HCT116 (cell line): Measurements from ENCODE around the gene FEV. TPM values are rescaled to one million over a fixed set of nuclear protein-coding genes. Genes with fewer than 3 reads are reported as not detected.

Experiments used
- ATAC-seq: fragments of 200-7000 bp; cut with Tn5 transposase; 2 replicates; pipeline ENCODE4 v1.9.1; 2020; ENCODE audit warnings: mild to moderate bottlenecking, moderate library complexity
- BruUV-seq: library from RNA; stranded (reverse); fragments of 400-500 nt; replicated peaks from 2 replicates; lab custom pipeline; 2021; lab: Mats Ljungman, UMichigan
- CTCF ChIA-PET: fragments of 300-600 bp; sonication (Branson Sonifier 250); formaldehyde crosslinking; loops from one replicate; lab custom pipeline; 2021; ENCODE audit warnings: antibody characterized with exemption; lab: Charles Lee
- POLR2A ChIA-PET: fragments of 300-600, 350-600 bp; sonication (Branson Sonifier 250); formaldehyde crosslinking; loops from one replicate; lab custom pipeline; 2021; ENCODE audit warnings: antibody characterized with exemption; lab: Charles Lee
- RAD21 ChIA-PET, 2 experiments: fragments of 300-600 bp; sonication (Branson Sonifier 250); formaldehyde crosslinking; loops; one replicate each; lab custom pipeline; 2023; ENCODE audit warnings: low total read pairs in 2 of 2; ENCODE audit not compliant: uncharacterized antibody in 2 of 2, unreplicated experiment in 2 of 2, low non-redundant PET in 1 of 2; lab: Charles Lee
- DNase-seq: peaks from one replicate; pipeline ENCODE4 v3.0.0-alpha.2; 2010; ENCODE audit warnings: low read depth, low spot score
- H2AFZ ChIP-seq: fragments of 200-600 bp; shearing (Covaris generic), sonication (generic); 2 replicates; pipeline ENCODE4 v1.6.1; 2017; ENCODE audit warnings: low read depth, mixed run types, mixed read lengths, antibody characterized with exemption, low read length; ENCODE audit not compliant: poor library complexity, severe bottlenecking
- H3K27ac ChIP-seq: 2 replicates; pipeline ENCODE4 v1.5.1; 2012; ENCODE audit warnings: low read depth, low read length
- H3K27me3 ChIP-seq: fragments of 200-600 bp; sonication (generic); 2 replicates; pipeline ENCODE4 v1.6.1; 2016; ENCODE audit warnings: mixed run types, low read length, mixed read lengths; ENCODE audit not compliant: insufficient read depth
- H3K36me3 ChIP-seq, 2 experiments: fragments of 200-500 bp in 1 of 2; fragments of 200-600 bp in 1 of 2; sonication (Bioruptor generic) in 1 of 2; sonication (generic) in 1 of 2; 2 replicates each; pipeline versions ENCODE4 v1.5.1 to v1.6.1; 2014 to 2016; ENCODE audit warnings: low read length in 2 of 2, inconsistent platforms in 1 of 2, mixed read lengths in 1 of 2, mixed run types in 1 of 2; ENCODE audit not compliant: insufficient read depth in 2 of 2, control insufficient read depth in 1 of 2
- H3K4me1 ChIP-seq, 2 experiments: fragments of 200-600 bp in 1 of 2; sonication (generic) in 1 of 2; 2 replicates each; pipeline versions ENCODE4 v1.5.1 to v1.6.1; 2012 to 2017; ENCODE audit warnings: low read length in 2 of 2, inconsistent platforms in 1 of 2, mild to moderate bottlenecking in 1 of 2, mixed read lengths in 1 of 2, mixed run types in 1 of 2, moderate library complexity in 1 of 2; ENCODE audit not compliant: insufficient read depth in 2 of 2, control insufficient read depth in 1 of 2
- H3K4me2 ChIP-seq: fragments of 200-600 bp; sonication (generic); 2 replicates; pipeline ENCODE4 v1.6.1; 2017; ENCODE audit warnings: mixed run types, low read length, mixed read lengths
- H3K4me3 ChIP-seq, 2 experiments: fragments of 200-600 bp in 1 of 2; sonication (generic) in 1 of 2; replicated peaks in 1 of 2; 2 replicates each; pipeline ENCODE4 v1.5.1; 2011 to 2016; ENCODE audit warnings: low read length in 2 of 2, control low read depth in 1 of 2, low read depth in 1 of 2, mild to moderate bottlenecking in 1 of 2, mixed read lengths in 1 of 2, mixed run types in 1 of 2
- H3K79me2 ChIP-seq: fragments of 200-600 bp; sonication (generic); 2 replicates; pipeline ENCODE4 v1.6.1; 2017; ENCODE audit warnings: mild to moderate bottlenecking, mixed run types, low read length, moderate library complexity, mixed read lengths; ENCODE audit not compliant: insufficient read depth
- H3K9ac ChIP-seq: fragments of 200-600 bp; sonication (generic); 2 replicates; pipeline ENCODE4 v1.6.1; 2016; ENCODE audit warnings: low read length, mixed read lengths
- H3K9me2 ChIP-seq: fragments of 200-600 bp; sonication (generic), shearing (Covaris generic); 2 replicates; pipeline ENCODE4 v1.6.1; 2017; ENCODE audit warnings: mixed run types, mild to moderate bottlenecking, moderate library complexity; ENCODE audit not compliant: insufficient read depth
- H3K9me3 ChIP-seq, 2 experiments: fragments of 200-500 bp in 1 of 2; fragments of 200-600 bp in 1 of 2; sonication (Bioruptor generic) in 1 of 2; sonication (generic) in 1 of 2; 2 replicates each; pipeline ENCODE4 v1.6.1; 2014 to 2017; ENCODE audit warnings: low read length in 2 of 2, mixed read lengths in 2 of 2, inconsistent platforms in 1 of 2, low read depth in 1 of 2, mild to moderate bottlenecking in 1 of 2, mixed run types in 1 of 2, moderate library complexity in 1 of 2; ENCODE audit not compliant: control insufficient read depth in 1 of 2, insufficient read depth in 1 of 2
- H4K20me1 ChIP-seq: fragments of 200-600 bp; sonication (generic), shearing (Covaris generic); 2 replicates; pipeline ENCODE4 v1.6.1; 2017; ENCODE audit warnings: mixed run types, mild to moderate bottlenecking, moderate library complexity; ENCODE audit not compliant: insufficient read depth
- ATF3 ChIP-seq: IDR thresholded peaks from 2 replicates; pipeline ENCODE4 v1.6.1; 2012
- CBX3 ChIP-seq: IDR thresholded peaks from 2 replicates; pipeline ENCODE4 v1.6.1; 2012; ENCODE audit warnings: low read depth
- CEBPB ChIP-seq: IDR thresholded peaks from 2 replicates; pipeline ENCODE4 v1.6.1; 2012; ENCODE audit warnings: low read depth
- EGR1 ChIP-seq: IDR thresholded peaks from 2 replicates; pipeline ENCODE4 v1.6.1; 2012; ENCODE audit warnings: low read depth
- EZH2 ChIP-seq: fragments of 200-600 bp; sonication (generic); IDR thresholded peaks from 2 replicates; pipeline ENCODE4 v1.6.1; 2017; ENCODE audit warnings: antibody characterized with exemption, mixed run types
- EZH2phosphoT487 ChIP-seq: fragments of 200-600 bp; IDR thresholded peaks from 2 replicates; pipeline ENCODE4 v1.6.1; 2018; ENCODE audit warnings: antibody characterized with exemption, borderline replicate concordance
- FOSL1 ChIP-seq: IDR thresholded peaks from 2 replicates; pipeline ENCODE4 v1.6.1; 2012; ENCODE audit warnings: low read depth
- JUND ChIP-seq: IDR thresholded peaks from 2 replicates; pipeline ENCODE4 v1.6.1; 2012
- POLR2A ChIP-seq: IDR thresholded peaks from 2 replicates; pipeline ENCODE4 v1.7.0; 2011; ENCODE audit warnings: borderline replicate concordance; ENCODE audit not compliant: insufficient read depth, insufficient read length; ENCODE audit errors: extremely low read depth
- REST ChIP-seq: IDR thresholded peaks from 2 replicates; pipeline ENCODE4 v1.6.1; 2012; ENCODE audit warnings: low read depth
- SIN3A ChIP-seq: IDR thresholded peaks from 2 replicates; pipeline ENCODE4 v1.6.1; 2012; ENCODE audit warnings: low read depth
- SP1 ChIP-seq: IDR thresholded peaks from 2 replicates; pipeline ENCODE4 v1.6.1; 2012; ENCODE audit warnings: low read depth
- TCF7L2 ChIP-seq: IDR thresholded peaks from 2 replicates; pipeline ENCODE4 v1.7.0; 2011; ENCODE audit warnings: borderline replicate concordance, inconsistent platforms; ENCODE audit not compliant: insufficient read depth, insufficient read length; ENCODE audit errors: extremely low read depth
- ZNF274 ChIP-seq: fragments of 200-500 bp; sonication (Bioruptor generic); IDR thresholded peaks from 2 replicates; pipeline ENCODE4 v1.6.1; 2014; ENCODE audit warnings: mild to moderate bottlenecking, low read depth, low read length, inconsistent platforms
- intact Hi-C: fragments of 100-400 bp; cut with micrococcal nuclease; formaldehyde crosslinking; loops from 2 replicates; pipeline ENCODE4 v1.10.0; 2022
- total RNA-seq: library from RNA; stranded (reverse); gene quantifications from one replicate; pipeline ENCODE4 v1.2.1, GENCODE V29; 2021; ENCODE audit not compliant: unreplicated experiment

The FEV gene
- total RNA-seq, 1 experiment from 2014 or later, result not detected

- Histone ChIP-seq H3K4me2 (no peak overlapping the region), H3K4me1 (no peaks in the 10 kb centered on the region; a peak in 1 of 4 replicates), H2AFZ (no peak overlapping the region), H3K9me2 (no peaks in the 10 kb centered on the region), H3K27ac (no peak overlapping the region)
- no peak for ATAC-seq
- ChIA-PET POLR2A (no interaction called here), CTCF (interaction anchor here (0.7 to 5.3 kb wide), 5 partner anchors 16 to 125 kb away, joined by 3 to 97 read pairs (median 5); no protein-coding TSS in a partner anchor)
- TF ChIP-seq FOSL1, result no peak
- TF ChIP-seq TCF7L2, result no peak
- no peak for TF ChIP-seq JUND
- TF ChIP-seq, all 23 proteins: peak for 0
- no peak overlapping the region for H3K9ac ChIP-seq
- H3K27me3 ChIP-seq, result no peaks in the 10 kb centered on the region
- no peaks in the 10 kb centered on the region for H3K36me3 ChIP-seq
- no TSS peak for BruUV-seq
- intact Hi-C loops, result no loop called here
- no peaks in the 10 kb centered on the region for H3K9me3 ChIP-seq
- no peaks in the 10 kb centered on the region for H4K20me1 ChIP-seq
- H3K4me3 ChIP-seq, result no peak overlapping the region
- no peak for DNase-seq
- RAD21 ChIA-PET, result interaction anchor here in 1 of 2 experiments (1.4 kb wide), 1 partner anchor 92 kb away, joined by 3 read pairs; no protein-coding TSS in a partner anchor
- H3K79me2 ChIP-seq, result no peaks in the 10 kb centered on the region
Observed at GRCh38 chr2:219026946-219027345, 42.0 kb upstream of the FEV start.

GRCh38 chr2:219025637-219026585, 40.9 kb upstream of the FEV start:
- Histone ChIP-seq H2AFZ (no peak overlapping the region), H3K4me3 (no peak overlapping the region), H3K27me3 (no peaks in the 10 kb centered on the region), H3K4me1 (no peaks in the 10 kb centered on the region; a peak in 1 of 4 replicates), H3K9ac (no peak overlapping the region), H3K36me3 (no peaks in the 10 kb centered on the region), H4K20me1 (no peaks in the 10 kb centered on the region), H3K79me2 (no peaks in the 10 kb centered on the region), H3K9me2 (no peaks in the 10 kb centered on the region), H3K27ac (no peak overlapping the region), H3K4me2 (no peak overlapping the region), H3K9me3 (no peaks in the 10 kb centered on the region)
- intact Hi-C loops, result no loop called here
- no peak for ATAC-seq
- RAD21 ChIA-PET, result interaction anchor here (0.7 to 0.9 kb wide), 2 partner anchors 129 kb away, joined by 3 read pairs; no protein-coding TSS in a partner anchor
- no TSS peak for BruUV-seq
- DNase-seq, result no peak
- POLR2A ChIA-PET, result no interaction called here
- CTCF ChIA-PET, result interaction anchor here (0.8 to 1.4 kb wide), 4 partner anchors 15 to 30 kb away, joined by 3 to 5 read pairs (median 4); partner anchors contain the start of gene CFAP65
- no peak for TF ChIP-seq POLR2A
- no peak for TF ChIP-seq REST
- TF ChIP-seq SP1, result no peak
- TF ChIP-seq EGR1, result no peak
- TF ChIP-seq EZH2, result no peak
- TF ChIP-seq EZH2phosphoT487, result no peak
- no peak for TF ChIP-seq ATF3
- TF ChIP-seq CBX3, result no peak
- TF ChIP-seq ZNF274, result no peak
- no peak for TF ChIP-seq CEBPB
- TF ChIP-seq SIN3A, result no peak
